NB4 (cell line): ENCODE measurements around the gene AKNA.

Experiments
- MYC ChIP-seq: IDR thresholded peaks from 2 replicates; pipeline ENCODE4 v1.6.1; 2011; ENCODE audit warnings: low read depth, low read length
- POLR2A ChIP-seq: IDR thresholded peaks from 2 replicates; pipeline ENCODE4 v1.6.1; 2011; ENCODE audit warnings: mild to moderate bottlenecking; ENCODE audit not compliant: insufficient read length; ENCODE audit errors: extremely low read depth
- TF ChIP-seq, protein P1 (sequence below): IDR thresholded peaks from one replicate; pipeline ENCODE4 v1.5.1; 2012; ENCODE audit warnings: low read depth, low read length
- TF ChIP-seq, protein P2 (sequence below): IDR thresholded peaks from 2 replicates; pipeline ENCODE4 v1.6.1; 2011; ENCODE audit warnings: low read depth, low read length

DNA sequence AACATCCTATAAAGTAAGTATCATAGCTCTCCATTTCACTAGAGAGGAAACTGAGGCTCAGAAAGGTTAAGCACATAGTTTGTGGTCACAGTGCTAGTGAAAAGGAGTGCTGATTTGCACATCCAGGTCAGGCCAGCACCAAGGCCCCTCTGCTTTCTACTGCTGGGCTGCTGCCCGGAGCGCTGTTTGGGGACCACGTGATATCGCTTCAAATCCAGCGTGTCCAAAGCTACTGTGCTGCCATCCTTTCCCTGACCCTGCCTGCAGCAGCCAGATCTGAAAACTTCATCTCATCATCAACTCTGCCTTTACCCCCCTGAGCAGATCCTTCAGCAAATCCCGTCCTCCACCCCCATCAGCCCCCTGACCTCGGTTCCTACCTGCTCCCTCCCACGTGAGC, 40.7 kb upstream of the AKNA start:
- TF ChIP-seq, protein P1, sequence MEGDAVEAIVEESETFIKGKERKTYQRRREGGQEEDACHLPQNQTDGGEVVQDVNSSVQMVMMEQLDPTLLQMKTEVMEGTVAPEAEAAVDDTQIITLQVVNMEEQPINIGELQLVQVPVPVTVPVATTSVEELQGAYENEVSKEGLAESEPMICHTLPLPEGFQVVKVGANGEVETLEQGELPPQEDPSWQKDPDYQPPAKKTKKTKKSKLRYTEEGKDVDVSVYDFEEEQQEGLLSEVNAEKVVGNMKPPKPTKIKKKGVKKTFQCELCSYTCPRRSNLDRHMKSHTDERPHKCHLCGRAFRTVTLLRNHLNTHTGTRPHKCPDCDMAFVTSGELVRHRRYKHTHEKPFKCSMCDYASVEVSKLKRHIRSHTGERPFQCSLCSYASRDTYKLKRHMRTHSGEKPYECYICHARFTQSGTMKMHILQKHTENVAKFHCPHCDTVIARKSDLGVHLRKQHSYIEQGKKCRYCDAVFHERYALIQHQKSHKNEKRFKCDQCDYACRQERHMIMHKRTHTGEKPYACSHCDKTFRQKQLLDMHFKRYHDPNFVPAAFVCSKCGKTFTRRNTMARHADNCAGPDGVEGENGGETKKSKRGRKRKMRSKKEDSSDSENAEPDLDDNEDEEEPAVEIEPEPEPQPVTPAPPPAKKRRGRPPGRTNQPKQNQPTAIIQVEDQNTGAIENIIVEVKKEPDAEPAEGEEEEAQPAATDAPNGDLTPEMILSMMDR = no peak
- TF ChIP-seq POLR2A (no peak), MYC (no peak)
- TF ChIP-seq, protein P2, sequence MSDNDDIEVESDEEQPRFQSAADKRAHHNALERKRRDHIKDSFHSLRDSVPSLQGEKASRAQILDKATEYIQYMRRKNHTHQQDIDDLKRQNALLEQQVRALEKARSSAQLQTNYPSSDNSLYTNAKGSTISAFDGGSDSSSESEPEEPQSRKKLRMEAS = no peak
